Measurements from ENCODE around the gene EFHC1.

DNA sequence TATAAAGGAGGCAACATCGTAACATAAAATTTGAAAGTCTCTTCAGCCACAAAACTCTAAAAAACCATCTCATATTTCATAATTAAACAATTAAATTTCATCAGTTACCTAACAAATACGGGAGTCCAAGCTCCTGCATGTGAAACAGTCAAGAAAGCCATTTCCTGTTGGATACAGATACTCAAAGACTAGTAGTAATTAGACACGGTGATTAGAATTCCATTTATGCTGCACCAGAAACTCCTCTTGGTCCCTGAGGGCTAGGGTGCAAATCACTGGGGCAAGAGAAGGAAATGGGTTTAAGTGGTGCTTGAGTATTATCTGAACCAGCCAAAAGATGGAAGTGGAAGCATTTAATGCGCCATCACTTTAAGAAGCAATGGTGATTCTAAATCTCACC is 129.3 kb downstream of the EFHC1 start:
- TF ChIP-seq, protein P1, sequence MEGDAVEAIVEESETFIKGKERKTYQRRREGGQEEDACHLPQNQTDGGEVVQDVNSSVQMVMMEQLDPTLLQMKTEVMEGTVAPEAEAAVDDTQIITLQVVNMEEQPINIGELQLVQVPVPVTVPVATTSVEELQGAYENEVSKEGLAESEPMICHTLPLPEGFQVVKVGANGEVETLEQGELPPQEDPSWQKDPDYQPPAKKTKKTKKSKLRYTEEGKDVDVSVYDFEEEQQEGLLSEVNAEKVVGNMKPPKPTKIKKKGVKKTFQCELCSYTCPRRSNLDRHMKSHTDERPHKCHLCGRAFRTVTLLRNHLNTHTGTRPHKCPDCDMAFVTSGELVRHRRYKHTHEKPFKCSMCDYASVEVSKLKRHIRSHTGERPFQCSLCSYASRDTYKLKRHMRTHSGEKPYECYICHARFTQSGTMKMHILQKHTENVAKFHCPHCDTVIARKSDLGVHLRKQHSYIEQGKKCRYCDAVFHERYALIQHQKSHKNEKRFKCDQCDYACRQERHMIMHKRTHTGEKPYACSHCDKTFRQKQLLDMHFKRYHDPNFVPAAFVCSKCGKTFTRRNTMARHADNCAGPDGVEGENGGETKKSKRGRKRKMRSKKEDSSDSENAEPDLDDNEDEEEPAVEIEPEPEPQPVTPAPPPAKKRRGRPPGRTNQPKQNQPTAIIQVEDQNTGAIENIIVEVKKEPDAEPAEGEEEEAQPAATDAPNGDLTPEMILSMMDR (IDR thresholded peaks at IDR 0.05; ENCODE audit: low read depth, low read length, poor library complexity, severe bottlenecking), result no peak
- TF ChIP-seq EZH2phosphoT487 (IDR thresholded peaks at IDR 0.05; ENCODE audit: borderline replicate concordance, low read length), result no peak

All from DOHH2 (cell line).